ENCODE measurements around the gene CFAP69.
A peak's percentile ranks its signal among the peaks of the same experiment; 100 is the strongest.
"Not testable (repeated sequence)": the region's sequence is repeated elsewhere in the genome, so short reads cannot be mapped to it uniquely, and the experiment has no call there.

CFAP69 gene

DNA sequence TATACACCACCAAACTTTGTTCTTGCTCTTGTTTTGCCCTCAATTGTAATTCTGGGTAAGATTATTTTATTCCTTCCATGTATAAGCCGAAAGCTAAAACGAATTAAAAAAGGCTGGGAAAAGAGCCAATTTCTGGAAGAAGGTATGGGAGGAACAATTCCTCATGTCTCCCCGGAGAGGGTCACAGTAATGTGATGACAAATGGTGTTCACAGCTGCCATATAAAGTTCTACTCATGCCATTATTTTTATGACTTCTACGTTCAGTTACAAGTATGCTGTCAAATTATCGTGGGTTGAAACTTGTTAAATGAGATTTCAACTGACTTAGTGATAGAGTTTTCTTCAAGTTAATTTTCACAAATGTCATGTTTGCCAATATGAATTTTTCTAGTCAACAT, 12.5 kb upstream of the CFAP69 start:
- no peak for DNase-seq

DNA sequence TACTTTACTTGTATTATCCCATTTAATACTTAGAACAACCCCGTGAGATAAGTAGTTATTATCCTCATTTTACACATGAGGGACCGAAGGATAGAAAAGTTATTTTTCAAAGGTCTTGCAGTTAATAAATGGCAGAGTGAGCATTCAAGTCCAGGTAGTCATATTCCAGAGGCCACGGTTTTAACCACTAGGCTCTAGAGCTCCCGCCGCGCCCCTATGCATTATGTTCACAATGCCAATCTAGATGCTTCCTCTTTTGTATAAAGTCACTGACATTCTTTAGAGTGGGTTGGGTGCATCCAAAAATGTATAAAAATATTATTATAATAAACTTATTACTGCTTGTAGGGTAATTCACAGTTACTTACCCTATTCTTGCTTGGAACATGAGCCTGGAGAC, 11.4 kb upstream of the CFAP69 start:
- no peak for DNase-seq

DNA sequence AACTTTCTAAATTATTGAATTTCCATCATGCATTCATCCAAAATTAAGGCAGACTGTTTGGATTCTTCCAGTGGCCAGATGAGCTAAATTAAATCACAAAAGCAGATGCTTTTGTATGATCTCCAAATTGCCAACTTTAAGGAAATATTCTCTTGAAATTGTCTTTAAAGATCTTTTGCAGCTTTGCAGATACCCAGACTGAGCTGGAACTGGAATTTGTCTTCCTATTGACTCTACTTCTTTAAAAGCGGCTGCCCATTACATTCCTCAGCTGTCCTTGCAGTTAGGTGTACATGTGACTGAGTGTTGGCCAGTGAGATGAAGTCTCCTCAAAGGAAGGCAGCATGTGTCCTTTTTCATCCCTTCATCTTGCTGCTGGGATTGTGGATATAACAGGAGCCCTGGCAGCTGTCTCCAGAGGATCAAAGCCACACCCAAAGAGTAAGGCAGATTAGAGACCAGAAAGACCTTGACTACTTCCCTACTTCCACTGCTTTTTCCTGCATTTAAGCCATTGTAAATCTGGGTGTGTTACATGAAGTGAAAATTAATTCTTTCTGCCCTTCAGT, 8.2 kb upstream of the CFAP69 start:
- DNase-seq, result no peak

DNA sequence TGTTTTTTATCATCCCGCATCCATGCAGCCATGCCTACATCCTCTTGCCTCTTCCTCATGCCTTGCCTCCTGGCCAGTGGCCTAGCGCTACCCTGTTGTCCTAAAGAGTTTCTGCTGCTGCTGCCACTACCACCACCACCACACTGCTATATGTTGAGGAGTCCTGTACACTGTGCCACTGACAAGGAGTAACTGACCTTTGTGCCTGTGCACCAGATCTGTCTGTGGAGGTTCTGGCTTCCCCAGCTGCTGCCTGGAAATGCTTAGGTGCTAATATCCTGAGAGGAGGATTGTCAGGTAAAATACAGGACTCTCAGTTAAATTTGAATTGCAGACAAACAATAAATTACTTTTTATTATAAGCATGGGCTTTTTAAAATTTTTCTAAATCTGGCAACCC, 7.0 kb upstream of the CFAP69 start:
- DNase-seq, result no peak

DNA sequence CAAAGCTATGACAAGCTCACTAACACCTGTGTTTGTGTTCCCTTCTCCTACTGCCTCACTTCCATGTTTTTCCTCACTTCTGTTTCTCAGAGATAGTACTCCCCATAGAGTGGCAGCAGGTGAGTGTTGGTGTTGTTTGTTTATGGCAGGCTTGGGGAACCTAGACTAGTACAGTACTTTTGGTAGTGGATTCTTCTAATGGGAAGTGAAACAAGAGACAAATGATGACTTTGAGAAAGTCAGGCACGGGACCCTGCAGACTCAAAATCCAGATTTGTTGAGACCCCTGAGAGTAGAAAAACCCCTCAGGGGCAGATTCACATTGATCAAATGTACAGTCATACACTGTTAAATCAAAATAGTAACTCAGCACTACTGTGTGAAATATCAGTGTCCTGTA, 6.4 kb upstream of the CFAP69 start:
- DNase-seq, result no peak

DNA sequence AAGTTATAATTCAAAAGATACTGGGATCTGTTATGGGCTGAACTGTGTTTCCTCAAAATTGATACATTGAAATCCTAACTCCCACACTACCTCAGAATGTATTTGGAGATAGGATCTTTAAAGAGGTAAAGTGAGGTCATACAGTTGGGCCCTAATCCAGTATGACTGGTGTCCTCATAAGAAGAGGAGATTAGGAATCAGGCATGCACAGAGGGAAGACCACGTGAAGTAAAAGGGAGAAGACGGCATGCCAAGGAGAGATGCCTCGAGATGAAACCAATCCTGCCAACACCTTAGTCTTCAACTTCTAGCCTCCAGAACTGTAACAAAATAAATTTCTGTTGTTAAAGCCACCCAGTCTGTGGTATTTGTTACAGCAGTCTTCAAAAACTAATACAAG, 5.9 kb upstream of the CFAP69 start:
- DNase-seq, result no peak

DNA sequence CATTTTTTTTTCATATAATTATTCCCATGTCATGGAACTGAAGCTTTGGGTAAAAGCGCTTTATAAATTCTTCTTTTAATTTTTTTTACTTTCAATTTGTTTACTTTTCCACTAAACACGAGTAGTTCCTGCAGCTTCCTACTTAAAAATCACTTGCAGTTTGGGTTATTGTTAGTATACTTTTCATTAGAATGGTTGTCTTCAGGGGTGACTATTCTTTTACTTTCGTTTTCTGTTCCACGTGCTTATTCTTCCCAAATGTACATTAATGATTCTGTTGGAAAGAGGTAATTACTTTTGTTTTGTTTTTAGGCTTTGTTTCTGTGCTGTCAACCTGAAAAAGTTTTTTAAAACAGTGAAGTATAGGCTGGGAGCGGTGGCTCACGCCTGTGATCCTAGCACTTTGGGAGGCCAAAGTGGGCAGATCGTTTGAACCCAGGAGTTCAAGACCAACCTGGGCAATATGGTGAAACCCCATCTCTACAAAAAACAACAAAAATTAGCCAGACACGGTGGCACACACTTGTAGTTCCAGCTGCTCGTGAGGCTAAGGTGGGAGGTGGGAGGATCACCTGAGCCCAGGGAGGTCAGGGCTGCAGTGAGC, 5.2 kb upstream of the CFAP69 start:
- no peak for DNase-seq

DNA sequence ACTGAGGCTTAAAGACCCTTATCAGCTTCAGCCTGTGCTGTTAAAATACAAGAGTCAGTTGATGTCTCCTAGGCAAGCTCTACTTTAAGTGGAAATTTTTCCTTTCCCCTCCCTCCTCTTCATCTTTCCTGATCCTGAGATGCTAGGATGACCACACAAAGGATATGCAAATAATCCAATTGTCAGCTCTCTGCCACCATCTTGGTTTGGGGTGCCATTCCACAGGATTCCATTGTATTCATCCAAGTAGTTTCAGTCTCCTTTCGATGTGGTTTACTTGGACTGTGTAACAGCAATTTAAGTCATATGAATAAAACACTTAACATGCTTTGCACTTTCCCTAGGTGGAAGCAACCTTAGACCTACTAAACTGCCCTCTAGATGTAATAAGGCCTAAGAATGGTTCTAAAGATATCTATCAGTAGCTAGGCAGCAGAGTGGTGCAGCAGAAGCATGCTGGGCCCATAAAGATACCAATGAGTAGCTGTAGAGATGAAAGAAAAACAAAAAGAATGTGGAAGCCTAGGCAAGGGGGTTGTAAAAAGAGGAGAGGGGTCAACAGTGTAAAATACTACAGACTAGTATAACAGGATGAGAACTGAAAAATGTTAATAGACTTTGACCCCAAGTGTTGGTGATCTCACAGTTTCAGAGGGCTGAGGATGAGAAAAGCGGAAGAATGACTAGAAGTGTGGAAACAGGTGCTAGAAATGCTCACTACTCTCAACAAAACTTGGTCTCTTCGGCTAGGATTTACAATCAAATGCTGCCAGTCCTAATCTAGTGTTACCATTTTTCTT, 2.4 kb upstream of the CFAP69 start:
- DNase-seq, result no peak

DNA sequence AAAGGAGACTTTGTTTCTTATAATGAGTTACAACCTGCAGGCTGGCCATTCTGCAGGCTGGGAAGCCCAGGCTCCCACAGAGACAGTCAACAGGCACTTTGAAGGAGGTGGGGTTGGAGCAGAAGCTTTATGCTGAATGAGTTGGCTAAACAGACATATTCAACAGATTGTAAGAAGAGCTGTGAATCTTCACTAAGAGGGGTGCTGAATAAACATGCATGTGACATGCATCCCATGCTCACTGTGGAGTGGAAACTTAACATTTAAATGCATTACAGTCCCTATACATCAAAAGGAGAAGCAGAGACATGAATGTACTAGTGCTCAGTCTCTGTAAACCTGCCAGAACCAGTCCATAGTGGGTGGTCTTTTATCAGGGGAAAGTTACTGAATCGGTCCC, 1.4 kb upstream of the CFAP69 start:
- DNase-seq, result no peak

DNA sequence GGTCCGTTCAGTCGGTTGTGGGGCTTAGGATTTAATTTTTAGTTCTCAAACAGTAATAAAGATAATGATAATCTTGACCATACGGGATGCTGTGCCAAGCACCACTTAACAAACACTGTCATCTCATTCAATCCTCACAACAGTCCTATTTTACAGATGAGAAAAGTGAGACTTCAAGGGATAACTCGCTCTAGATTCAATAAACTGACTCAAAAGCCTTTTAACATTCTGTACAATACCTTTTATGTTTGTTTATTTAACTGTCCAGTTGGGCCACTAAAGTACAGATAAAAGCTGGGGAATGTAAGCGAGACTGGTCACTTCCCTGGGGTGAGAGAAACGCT, 437 bp upstream of the CFAP69 start:
- DNase-seq, result no peak

DNA sequence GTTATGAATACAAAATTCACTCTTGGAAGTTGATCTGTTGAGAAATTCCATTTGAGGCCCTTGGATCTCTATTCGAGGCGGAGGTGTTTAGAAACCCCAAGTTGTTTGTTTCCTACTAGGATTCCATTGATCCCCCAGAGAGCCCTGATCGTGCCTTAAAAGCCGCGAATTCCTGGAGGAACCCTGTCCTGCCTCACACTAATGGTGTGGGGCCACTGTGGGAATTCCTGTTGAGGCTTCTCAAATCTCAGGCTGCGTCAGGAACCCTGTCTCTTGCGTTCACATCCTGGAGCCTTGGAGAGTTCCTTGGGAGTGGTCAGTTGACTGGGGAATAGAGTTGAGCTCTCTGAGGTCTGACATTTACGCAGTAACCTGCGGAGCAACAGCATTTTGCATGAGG, 1.2 kb downstream of the CFAP69 start:
- DNase-seq, result no peak

DNA sequence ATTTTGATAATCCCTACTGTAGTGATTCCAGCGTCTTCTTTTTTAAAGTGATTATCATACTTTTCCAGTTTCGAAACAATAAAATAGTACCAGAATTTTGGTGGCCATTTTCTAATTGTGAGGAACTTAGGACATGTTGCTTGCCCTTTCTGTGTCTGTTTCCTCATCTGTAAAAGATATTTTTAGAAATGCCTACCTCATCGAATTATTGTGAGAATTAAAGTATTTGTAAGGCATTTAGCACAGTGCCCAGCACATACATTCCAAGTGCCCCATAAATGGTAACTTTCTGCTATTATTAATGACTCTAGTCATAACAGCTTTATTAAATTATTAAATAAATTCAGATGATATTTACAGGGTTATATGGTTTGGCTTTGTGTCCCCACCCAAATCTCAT, 3.7 kb downstream of the CFAP69 start:
- DNase-seq, result no peak

DNA sequence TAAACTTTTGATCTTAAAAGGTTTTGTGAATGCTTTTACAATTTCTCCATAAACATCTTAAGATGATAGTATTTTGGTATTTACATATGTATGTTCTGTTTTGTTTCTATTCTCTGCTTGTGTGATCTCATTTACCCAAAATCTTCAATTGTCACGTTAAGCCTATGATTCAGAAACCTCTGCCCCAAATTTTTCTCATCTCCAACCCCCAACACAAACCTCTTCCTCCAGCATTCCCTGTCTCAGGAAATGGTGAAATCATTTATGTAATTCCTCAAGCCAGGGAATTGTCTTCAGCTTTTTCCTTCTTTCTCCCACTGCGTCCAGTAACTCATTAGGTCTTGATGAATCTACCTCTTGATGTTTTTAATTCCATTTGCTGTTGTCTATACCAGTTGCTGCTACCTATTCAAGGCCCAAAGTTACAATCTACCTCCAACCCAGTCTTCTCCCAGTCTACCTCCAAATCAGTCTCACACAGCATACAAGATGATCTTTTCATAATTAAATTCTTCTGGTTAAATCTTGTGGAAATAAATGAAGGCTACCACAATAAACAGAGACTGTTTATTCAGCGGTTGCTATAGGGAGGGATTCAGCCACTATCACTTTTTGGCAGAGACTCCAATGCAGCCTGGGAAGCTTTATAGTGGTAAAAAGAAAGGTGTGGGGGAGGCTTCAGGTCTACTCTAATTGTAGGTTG, 5.8 kb downstream of the CFAP69 start:
- no peak for DNase-seq

DNA sequence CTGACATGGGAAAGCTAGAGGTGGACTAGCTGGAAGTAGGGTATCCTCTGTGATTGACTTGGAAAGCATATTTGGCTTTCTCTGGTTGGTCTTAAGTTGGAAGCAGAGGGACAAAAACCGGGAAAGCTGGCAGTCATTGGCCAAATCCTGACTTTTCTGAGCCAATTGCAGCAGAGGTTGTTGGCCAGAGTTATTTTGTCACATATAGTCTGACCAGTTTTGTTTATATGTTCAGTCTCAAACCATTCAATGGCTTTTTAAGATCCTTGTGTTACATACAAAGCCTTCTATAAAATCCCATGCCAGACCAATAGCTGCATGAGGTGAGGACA, 6.3 kb downstream of the CFAP69 start:
- no peak for DNase-seq

DNA sequence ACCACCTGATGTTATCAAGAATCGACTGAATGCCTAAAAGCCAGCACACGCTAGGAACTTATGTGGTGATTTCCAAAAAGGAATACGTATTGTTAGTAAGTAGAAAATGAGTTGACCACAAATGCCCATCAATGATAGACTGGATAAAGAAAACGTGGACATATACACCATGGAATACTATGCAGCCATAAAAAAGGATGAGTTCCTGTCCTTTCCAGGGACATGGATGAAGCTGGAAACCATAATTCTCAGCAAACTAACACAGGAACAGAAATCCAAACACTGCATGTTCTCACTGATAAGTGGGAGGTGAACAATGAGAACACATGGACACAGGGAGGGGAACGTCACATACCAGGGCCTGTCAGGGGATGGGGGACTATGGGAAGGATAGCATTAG, 11.0 kb downstream of the CFAP69 start:
- not testable (repeated sequence) for DNase-seq

DNA sequence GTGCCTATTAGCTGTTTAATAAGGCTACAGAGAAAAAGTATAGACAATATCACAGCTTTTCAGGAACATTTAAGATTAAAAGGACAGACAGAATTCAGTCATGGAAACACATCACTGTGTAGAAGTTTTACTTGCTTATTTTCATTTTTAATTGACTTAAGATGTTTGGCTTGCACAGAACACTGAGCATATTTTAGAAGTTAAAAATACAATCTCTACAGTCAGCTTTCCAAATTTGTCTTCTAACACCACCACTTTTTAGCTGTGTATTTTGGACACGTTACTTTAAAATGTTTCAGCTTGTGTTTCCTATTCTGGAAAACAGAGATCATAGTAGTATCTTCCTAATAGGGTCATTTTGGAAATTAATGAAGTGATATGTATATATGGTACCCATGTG, 11.8 kb downstream of the CFAP69 start:
- no peak for DNase-seq

DNA sequence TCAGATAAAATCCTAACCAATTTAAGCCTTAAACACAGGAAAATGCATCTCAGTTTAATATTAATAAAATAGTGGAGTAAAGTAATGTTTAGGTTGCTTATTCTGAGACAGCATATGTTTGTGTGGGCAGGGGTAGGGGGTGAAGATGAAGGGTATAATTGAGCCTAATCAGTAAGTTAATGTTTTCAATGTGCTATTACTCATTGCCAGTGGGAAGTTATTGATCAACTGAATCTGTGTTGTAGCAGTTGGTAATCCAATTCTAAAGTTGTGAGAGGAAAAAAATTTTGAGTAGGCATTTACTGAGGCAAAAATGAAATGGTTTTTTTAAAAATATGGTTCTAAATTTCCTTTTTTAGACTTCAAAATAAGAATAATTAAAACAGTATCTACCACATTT, 16.5 kb downstream of the CFAP69 start:
- no peak for DNase-seq

DNA sequence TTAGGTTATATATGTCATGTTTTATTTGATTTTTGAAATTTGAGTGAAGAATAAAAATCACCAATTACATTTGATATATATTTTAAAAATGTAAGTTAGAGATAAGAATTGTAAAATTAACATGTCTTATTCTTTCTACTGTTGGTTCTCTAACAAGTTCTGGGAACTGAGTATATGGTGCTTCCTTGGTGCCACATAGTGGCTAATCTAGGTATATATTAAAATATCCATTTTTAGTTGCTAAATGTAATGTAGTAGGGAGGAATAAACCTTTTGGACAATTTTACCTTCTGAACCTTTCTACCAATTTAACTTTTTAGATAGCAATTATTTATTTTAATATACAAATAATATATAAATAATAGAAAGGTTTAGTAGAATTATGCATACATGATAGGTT, 17.5 kb downstream of the CFAP69 start:
- peak in 1 of 2 donors; percentile 16 for DNase-seq

DNA sequence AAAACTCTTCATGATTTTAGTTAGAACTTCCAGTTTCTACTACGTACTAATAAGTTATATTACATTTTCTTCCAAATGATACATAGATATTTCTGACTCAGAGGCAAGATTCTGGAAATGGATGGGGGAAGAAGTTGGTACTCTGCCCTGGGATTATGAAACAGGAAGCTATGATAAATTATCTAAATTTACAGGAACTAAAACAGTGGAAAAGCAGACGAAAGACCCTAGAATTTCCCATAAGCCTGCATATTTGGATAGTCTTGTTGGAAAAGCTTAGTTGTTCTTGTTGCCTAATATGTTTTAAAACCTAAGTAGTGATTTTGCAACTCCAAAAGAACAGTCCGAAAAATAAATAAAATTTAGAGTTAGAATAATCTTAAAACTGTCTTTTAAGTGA, 21.8 kb downstream of the CFAP69 start:
- no peak for DNase-seq

DNA sequence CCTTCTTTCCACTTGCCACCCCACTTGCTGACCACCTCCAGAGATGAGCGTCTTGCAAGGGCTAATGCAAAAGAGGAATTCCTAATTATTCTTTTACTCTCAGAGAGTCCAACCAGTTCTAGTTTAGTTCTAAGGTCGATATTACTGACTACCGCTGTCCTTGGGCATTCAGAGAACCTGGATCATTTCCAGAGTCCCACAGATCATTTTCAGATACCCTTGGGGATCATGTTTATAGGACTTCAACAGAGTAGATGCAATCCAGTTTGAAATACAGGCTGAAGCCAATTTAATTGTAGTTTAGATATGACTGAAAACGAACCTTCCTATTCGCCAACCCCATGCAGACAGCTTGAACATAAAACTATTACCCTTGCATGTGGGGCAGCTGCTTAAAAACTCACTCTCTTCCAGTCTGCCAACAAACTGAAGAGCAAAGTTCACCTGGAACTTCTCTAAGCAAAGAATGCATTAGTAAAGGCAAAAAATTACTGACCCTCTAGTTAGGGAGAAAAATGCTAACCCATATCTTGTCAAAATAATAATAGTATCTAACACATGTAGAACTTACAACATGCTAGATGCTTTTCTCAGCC, 22.4 kb downstream of the CFAP69 start:
- no peak for DNase-seq

DNA sequence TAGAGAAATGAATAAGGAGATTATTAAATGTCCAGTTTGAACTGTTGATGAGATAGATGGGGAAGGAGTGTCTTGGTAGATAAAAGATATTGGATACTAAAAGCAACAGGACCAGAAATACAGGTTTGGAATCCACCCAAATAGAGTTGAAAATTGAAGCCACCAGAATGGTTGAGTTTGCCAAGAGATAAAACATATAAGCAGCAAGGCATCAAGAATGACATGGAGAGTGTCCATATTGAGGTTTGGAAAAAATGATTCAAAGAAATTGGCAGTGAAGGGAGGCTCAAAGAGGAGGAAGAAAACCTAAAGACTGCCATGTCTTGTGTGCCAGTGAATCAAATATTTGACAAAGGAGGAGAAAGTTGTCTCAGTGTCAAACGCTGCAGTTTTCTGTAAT, 24.2 kb downstream of the CFAP69 start:
- DNase-seq, result no peak

DNA sequence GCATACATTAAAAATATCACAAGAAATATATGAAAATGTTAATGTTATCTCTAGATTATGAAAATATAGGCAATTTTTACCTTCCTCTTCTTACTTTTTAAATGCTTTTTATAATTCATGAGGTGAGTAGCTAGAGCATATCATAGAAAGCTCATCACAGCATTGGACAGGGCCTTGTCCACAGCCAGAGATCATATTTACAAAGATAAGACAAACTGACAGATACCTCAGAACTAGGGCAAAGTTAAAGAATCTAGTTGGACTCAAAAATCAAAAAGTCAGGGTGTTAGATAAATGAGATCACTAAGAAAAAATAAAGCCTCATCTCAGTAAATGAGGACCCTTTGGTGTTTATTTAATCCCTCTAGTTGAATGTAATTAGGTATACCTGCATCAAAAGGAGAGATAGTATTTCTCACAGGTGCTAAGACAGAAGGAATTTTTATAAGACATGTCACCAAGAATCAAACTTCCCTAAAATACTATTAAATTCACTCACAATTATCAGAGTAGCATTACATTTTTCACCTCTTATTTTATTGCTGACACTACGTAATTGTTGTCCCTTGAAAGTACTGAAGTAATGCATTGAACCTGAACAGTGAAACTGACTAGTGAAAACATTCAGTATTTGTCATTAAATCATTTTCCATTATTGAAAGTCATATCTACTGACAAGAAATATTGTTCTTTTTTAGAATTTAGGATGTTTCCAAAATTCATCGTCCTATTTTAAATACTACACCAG, 25.6 kb downstream of the CFAP69 start:
- DNase-seq, result no peak

DNA sequence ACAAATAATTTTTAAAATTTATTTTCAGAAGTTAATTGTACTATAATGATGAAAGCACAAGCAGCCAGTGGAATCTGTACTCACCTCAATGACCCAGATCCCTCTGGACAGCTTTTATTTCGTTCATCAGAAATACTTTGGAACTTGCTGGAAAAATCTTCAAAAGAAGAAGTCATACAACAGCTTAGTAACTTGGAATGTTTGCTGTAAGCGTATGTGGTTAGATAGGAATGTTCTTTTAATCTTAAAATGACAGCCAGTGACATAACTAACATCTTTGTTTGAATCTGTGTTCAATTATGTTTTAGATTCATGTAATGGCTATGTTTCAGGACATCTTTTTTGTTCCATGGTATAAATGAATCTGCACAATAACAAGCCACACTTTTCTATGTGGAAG, 26.8 kb downstream of the CFAP69 start:
- DNase-seq, result no peak
